Measurements from ENCODE around the gene TAF5L.
A peak's percentile ranks its signal among the peaks of the same experiment; 100 is the strongest.
"Not testable (repeated sequence)": the region's sequence is repeated elsewhere in the genome, so short reads cannot be mapped to it uniquely, and the experiment has no call there.

Gene TAF5L

GRCh38 chr1:229570891-229571516 is 54.9 kb downstream of the TAF5L start:
- DNase-seq = no peak

DNA sequence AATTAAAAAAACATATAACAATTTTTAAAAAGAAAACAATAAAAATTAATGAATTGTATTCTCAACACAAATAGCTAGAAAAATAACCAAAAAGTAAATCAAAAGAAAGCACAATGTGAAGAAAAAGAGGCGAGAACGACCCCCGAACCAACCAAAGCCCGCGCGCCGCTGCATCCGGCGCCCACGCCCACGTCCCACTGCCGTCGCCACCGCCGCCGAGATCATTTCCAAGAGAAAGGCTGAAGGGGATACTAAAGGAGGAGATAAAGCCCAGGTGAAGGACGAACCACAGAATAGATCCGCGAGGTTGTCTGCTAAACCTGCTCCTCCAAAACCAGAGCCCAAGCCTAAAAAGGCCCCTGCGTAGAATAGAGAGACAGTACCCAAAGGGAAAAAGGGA is 55.6 kb downstream of the TAF5L start:
- DNase-seq = no peak

DNA sequence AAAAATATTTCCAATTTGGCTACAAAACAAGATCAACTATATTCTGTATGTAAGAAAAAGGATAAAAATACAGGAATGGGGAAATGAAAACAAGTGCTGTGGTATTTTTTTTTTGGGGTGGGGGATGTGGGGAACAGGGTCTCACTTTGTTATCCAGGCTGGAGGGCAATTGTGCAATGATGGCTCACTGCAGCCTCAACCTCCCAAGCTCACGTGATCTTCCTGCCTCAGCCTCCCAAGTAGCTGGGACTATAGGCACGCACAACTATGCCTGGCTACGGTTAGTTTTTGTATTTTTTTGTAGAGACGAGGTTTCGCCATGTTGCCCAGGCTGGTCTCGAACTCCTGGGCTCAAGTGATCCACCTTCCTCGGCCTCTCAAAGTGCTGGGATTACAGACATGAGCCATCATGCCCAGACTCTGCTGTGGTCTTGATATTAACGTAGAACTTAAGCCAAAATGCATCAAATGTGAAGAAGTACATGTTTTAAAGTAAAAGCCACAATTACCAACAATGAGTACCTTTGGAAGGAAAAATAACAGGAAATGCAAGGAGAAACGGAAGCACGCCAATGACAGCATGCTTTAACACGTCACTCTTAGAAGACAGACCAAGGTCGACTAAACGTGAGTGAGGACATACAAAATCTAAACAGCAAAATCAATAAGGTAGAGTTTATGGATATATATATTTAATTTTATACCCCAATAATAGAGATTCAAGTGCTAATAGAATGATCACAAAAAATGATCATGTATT is 58.6 kb downstream of the TAF5L start:
- no peak for DNase-seq

GRCh38 chr1:229563701-229564100 is 62.2 kb downstream of the TAF5L start:
- DNase-seq = peak in 1 of 58 donors; percentile 12

- no peak for DNase-seq
These were observed 62.7 kb downstream of the TAF5L start for GRCh38 chr1:229563241-229563640.

GRCh38 chr1:229562686-229563085 is 63.2 kb downstream of the TAF5L start:
- DNase-seq = no peak

DNA sequence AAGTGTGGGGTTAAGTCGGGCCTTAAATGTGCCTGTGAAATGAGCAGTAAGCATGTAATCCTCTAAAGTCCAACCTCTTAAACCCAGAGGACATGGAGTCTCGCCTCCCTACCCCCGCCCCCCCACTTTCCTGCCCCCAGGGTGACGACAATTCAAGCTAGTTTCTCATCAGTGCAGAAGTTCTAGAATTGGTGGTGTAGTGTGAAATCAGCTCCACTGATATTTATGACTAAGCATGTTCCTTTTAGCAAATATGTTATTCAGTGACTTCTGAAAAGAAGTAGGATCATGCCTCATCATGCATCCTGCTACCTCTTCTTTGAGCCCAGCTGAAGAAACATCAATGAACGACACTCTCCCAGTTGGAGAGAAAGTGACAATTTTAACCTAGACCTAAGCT is 64.8 kb downstream of the TAF5L start:
- no peak for DNase-seq

- DNase-seq = not testable (repeated sequence)
These were observed 65.8 kb downstream of the TAF5L start for GRCh38 chr1:229560124-229560523.

DNA sequence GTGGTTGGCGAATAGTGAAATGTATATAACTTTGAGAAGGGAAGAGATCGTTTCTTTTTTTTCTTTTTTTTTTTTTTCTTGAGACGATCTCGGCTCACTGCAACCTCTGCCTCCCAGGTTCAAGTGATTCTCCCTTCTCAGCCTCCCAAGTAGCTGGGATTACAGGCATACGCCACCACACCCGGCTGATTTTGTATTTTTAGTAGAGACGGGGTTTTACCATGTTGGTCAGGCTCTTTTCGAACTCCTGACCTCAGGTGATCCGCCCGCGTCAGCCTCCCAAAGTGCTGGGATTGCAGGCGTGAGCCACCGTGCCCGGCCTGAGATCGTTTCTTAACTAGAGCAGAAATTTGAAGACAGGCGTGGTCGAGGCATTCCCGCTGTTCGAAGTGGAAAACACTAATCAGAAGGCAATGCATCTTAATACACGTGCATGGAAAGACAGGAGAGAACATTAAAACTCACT is 66.6 kb downstream of the TAF5L start:
- peak in 1 of 58 donors; percentile 9 for DNase-seq

DNA sequence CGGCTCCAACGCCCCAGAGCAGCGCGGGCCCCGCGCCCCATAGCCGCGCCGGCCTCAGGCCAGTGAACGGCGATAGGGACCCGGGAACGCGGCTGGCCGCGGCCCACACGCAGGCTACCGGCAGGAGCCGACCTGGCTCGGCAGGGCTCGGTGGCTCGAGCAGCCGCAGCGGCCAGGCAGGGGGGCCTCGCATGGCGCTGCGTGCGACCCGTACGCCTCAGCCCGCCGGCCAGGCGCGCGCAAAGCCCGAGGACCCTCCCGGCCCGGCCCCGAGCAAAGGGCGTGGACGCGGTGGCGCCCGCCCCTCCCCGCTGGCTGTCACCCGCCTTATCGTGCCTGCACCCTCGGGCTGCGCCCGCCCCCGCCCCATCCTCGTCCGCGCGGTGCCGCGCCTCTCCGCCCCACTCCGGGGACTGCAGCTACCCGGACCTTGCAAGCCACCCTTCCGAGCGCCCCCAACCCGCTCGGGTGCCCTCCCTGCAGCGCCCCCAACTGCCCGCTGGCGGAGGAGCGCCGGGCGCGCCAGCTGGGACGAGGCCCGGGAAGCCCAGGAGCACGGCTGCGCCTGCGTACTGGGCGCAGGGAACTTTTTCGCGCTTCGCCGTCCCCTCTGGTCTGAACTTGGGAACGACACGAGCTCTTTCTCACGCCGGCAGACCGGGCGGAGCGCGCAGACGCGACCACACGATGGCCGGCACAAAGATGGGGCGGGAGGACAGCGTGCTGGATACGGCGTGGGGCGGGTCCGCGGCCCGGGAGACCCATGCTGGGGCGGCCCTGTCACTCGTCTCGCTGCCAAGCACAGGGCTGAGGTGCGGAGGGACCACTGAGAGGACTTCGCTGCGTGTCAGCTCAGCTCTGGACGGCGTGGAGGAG is 67.2 kb downstream of the TAF5L start, which contains the start of gene ABCB10:
ABCB10 (minus strand) TSS at position 248 of the 876 bp plus-strand sequence; CDS start at position 193, 55 bp downstream.
- DNase-seq = peak; percentile 70 to 98 (median 95)

GRCh38 chr1:229557913-229558414 is 68.0 kb downstream of the TAF5L start:
- DNase-seq = peak in 39 of 58 donors; percentile 5 to 62 (median 36)

GRCh38 chr1:229557200-229557850 is 68.6 kb downstream of the TAF5L start:
- no peak for DNase-seq

DNA sequence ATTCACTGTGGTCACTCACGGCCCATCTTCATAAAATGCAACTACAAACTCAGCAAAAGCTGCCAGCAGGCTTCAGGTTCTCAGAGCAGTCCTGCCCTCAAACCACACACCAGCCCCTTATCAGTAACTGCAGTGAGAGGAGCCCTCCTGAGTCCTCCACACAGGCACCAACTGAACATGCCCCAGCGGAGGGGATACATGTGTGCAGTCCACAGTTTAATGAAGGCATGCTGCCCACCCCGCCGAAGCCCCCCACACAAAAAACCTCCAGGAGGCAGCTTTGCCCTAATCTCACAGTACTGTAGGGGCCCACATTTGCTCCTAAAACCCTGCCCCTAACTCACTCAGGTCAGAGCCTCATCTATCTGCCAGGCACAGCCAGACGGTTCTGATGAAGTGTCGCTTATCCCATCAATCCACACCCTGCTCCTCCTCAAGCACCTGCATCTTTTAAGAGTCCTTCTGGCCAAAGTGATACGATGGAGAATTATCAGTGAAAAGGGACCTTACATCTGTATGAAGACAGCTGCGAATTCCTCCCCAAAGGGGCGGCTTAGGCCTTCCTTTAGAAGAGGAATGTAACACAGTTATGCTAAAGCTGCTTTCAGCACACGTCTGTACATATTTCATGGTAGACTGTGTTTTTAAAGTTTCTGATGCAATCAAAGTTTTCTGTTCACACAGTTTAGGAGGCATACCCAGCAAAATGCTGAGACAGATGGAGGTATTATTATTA is 70.9 kb downstream of the TAF5L start:
- no peak for DNase-seq

DNA sequence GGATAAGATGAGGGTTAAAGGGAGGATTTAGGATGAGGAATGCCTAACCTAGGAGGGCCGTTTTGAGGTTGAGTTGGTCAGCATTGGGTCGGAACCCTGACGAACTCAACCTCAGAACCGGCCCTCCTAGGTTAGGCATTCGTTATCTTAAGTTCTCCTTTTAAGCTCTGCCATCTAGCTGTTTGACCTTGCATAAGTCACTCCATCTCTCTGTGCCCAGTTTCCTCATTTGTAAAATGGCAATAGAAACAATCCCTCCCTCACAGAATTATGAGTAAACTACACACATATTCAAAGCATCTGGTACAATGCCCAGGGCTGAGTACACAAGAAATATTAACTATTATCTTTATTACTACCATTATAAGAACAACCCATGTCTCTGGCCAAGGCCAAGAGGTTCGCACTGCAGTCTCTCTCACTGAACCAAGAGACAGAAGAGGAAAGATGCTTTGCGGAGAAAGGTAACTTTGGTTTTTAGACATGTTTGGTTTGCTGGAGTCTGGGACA is 72.2 kb downstream of the TAF5L start:
- no peak for DNase-seq

DNA sequence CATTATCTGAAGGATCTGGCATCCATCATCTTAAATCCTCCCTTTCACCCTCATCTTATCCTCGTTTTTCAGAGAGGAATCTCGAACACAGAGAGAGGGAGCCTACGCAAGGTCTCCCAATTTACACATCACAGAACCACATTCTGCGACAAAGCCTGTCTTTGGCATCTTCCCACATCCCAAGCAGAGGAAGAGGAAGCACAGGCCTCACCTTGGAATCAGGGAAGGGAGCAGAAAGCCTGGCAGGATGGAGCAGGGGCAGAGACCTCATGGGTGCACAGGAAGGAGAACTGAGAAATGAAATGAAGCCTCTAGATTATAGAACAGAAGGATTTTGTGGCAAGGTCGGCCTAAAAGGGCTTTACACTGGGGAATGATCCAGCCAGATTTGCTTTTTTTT is 73.2 kb downstream of the TAF5L start:
- no peak for DNase-seq

GRCh38 chr1:229550812-229551567 is 74.9 kb downstream of the TAF5L start:
- peak in 1 of 58 donors; percentile 9 for DNase-seq

DNA sequence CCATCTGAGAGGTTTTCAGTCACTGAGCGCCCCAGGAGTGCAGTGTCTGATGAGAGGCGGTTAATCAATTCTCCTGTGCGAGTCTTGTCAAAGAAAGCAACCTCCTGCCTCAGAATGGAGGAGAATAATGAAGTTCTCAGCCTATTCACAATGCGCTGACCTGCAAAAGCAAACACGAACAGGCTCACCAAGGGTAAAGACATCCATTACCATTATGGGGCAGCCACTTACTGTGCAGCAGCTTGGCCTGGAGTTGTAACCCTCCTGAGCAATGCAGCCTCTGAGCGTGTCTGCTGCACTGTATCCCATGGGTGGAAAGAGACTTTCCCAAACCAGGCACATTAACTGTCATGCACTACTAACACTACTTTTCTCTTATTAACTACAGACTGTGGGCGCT is 78.4 kb downstream of the TAF5L start:
- no peak for DNase-seq

GRCh38 chr1:229544587-229544986 is 81.3 kb downstream of the TAF5L start:
- DNase-seq = no peak

All from anterior cingulate cortex (tissue), 58 donors.